ENCODE data around the gene SNX25.
A peak's percentile ranks its signal among the peaks of the same experiment; 100 is the strongest.

The SNX25 gene

GRCh38 chr4:185383451-185383850 lies 174.1 kb downstream of the SNX25 start:
- no peak for DNase-seq

- DNase-seq = no peak
Observed at GRCh38 chr4:185384061-185384460, 174.7 kb downstream of the SNX25 start.

DNA sequence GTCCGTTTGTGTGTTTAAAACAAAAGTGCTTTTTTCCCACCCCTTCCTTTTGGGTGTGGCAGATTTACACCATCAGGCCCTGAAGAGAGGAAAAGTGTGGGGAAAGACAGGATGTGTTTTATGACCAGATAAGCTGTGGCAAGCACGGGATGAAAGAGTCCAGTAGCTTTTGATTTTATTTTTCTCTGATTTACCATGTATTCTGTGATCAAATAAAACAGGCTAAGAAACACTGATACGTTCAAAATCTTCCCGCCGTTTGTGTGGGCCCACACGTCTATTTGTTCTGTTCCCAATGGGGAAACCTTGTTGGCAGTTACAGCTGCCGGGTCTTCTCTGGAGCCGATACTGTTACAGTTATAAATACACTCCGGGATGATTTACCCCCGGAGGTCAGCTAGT lies 175.5 kb downstream of the SNX25 start:
- DNase-seq = no peak

DNA sequence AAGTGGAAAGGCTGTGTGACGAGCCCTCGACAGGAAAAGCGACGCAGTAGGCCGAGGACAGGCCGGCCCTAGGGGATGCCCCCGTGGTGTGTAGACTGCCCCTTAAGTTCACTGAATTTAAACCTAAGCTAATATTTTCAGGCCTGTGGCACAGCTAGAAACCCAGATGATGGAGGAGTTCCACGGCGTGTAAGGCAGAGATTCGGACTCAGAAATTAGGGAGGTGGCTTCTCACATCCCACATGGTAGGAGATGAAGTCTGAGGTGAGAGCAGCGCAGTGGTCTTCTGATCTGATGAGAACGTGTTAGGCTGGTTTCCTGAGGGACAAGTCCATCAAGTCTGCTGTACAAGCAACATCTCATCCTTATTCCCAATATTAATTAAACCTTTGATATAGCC lies 178.6 kb downstream of the SNX25 start:
- no peak for DNase-seq

GRCh38 chr4:185390941-185391340 lies 181.5 kb downstream of the SNX25 start:
- no peak for DNase-seq

DNA sequence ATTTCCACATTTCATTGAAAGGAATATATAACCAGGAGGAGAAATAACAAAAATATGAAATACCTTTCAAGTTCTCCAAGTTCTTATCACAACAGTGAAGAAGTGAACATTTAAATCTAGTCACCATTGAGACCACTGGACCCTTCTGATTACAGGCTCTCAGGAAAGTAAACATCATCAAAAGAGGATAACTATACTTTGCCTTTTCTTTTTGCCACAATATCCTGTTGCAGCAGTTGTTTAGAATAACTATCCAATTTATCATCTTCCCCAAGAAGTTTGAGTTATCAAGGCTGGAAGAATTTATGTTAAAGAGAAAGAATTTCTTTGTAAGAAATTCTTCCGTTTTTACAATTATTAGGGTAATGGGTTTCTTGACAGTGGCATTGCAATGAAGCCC lies 182.8 kb downstream of the SNX25 start:
- DNase-seq = no peak

- peak; percentile 65 for DNase-seq
Observed at GRCh38 chr4:185394568-185395237, 185.3 kb downstream of the SNX25 start.

GRCh38 chr4:185395238-185395955 lies 186.0 kb downstream of the SNX25 start, which contains the start of gene LRP2BP:
Gene LRP2BP, minus strand, starts transcription at chr4:185395924. Its CDS starts 17,738 bp downstream, at chr4:185378186.
- peak; percentile 23 for DNase-seq

DNA sequence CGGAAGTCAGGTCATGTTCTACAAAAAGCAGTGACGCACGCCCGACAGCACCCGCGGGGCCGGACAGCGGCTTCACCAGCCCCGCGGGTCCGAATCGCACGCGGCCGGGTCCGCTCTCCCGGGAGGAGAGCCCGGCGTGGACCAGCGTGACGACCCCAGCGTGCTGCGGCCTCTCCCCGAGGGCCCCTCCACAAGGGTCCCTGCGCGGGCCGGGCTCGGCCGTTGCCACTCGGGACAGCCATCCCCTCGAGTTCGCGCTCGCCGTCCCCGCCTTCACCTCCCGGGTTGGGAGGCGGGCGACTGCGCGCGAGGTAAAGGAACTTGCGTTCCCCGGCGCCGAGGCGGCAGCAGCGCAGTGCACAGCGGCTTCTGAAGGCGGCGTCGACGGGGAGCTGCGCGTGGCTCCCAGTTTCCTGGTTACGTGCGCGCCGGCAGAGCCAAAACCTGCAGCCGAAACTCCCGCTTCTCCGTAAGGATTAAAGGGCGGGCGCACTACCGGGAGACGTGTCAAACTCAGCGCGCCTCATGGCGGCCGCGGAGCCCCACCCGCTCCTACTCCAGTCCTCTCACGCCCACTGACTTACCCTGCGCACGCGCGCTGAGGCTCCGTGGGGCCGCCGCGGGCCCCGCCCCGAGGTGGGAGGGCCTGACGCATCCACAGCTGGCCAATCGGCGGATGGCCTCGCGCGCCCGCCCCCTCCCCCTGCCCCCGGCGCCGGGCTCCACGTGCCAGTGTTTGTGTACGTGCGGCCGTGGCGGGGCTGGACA lies 186.7 kb downstream of the SNX25 start:
- peak; percentile 98 for DNase-seq

- DNase-seq = no peak
Observed at GRCh38 chr4:185396724-185397385, 187.5 kb downstream of the SNX25 start, which contains the start of gene ANKRD37. Gene ANKRD37, plus strand, starts transcription at chr4:185396841. Its CDS starts 83 bp downstream, at chr4:185396924.

GRCh38 chr4:185398618-185399017 lies 189.2 kb downstream of the SNX25 start:
- no peak for DNase-seq

DNA sequence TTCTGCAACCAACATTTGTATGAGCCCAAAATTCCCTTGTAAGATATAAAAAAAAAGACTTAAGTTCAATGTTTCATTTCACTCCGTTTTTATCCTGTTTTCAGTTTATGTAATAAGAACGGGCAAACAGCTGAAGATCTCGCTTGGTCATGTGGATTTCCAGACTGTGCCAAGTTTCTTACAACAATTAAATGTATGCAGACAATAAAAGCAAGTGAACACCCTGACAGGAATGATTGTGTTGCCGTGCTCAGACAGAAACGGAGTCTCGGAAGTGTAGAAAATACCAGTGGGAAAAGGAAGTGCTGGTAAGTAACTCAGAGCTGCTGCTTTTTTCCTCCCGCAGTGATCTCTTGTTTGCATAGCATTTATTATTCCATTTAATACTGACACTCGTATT lies 190.1 kb downstream of the SNX25 start:
- no peak for DNase-seq

DNA sequence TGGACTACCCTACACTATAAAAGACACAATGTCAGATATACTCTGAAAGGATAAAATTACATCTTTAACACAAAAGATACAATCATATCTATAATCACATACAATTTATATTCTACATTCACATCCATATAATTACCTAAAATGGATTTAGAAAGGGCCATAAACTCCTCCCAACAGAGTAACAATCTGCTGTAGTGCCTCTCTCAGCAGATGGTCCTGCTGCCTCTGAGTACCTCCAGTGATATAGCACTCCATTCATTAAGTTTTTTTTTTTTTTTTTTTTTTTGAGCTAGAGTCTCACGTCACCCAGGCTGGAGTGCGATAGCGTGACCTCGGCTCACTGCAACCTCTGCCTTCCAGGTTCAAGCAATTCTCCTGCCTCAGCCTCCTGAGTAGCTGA lies 194.6 kb downstream of the SNX25 start:
- no peak for DNase-seq

- peak; percentile 59 for DNase-seq
Observed at GRCh38 chr4:185405296-185405999, 196.1 kb downstream of the SNX25 start.

GRCh38 chr4:185408432-185408831 lies 199.0 kb downstream of the SNX25 start:
- DNase-seq = no peak

DNA sequence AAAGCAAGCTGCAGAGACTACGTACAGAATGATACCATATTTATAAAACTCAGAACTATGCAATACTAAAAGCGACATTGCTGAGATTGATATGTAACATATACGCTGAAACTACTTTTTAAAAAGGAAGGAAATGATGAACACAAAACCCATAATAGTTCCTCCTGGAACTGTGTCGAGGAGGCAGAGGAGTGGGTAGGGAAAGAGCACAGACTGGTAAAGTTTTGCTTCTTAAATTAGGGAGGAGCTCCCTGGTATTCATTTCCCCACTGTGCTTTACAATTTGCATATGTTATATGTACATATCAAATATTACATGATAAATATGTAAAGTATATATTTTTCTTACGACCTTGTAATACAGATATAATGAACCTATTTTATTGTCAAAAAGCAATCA lies 202.5 kb downstream of the SNX25 start:
- no peak for DNase-seq

DNA sequence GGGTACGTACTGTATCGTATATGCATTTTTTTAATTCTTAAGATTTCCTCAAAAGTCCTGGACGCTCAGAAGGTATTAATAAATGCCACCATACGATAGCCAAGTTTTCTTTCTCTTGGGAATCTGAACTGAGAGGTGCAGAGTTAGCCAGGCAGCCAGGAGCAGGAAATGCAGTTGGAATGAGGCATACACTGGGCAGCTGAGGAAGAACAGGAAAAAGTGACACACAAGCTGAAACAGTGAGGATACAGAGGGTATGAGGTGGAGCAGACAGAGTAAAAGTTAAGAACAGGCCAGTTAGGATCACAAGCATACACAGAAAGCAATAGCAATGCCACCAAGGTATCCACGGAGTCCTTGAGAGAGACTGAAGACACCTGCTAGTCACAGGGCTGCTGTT lies 203.0 kb downstream of the SNX25 start:
- DNase-seq = no peak

Measured in activated CD4-positive, alpha-beta T cell treated with anti-CD3 and anti-CD28 coated beads, Interleukin-2, amount 50 U/mL, for 16 hours (primary cell).